Panc1 (cell line): ENCODE results near the gene PRRG4. TPM values are rescaled to one million over a fixed set of nuclear protein-coding genes. Genes with fewer than 3 reads are reported as not detected.

Experiments
- ATAC-seq: fragments of 200-7000 bp; cut with Tn5 transposase; 2 replicates; pipeline ENCODE4 v1.9.1; 2020; ENCODE audit warnings: mild to moderate bottlenecking, moderate library complexity
- BruUV-seq: library from RNA; stranded (reverse); fragments of 400-500 nt; replicated peaks from 2 replicates; lab custom pipeline; 2021; lab: Mats Ljungman, UMichigan
- CTCF ChIA-PET: fragments of 300-600 bp; sonication (Branson Sonifier 250); formaldehyde crosslinking; loops from one replicate; lab custom pipeline; 2022; ENCODE audit warnings: antibody characterized with exemption; lab: Charles Lee
- POLR2A ChIA-PET: fragments of 300-600 bp; sonication (Branson Sonifier 250); formaldehyde crosslinking; loops from one replicate; lab custom pipeline; 2022; ENCODE audit warnings: antibody characterized with exemption; lab: Charles Lee
- DNase-seq: peaks from one replicate; pipeline ENCODE4 v3.0.0-alpha.2; 2010; ENCODE audit warnings: low read depth, low spot score
- H3K27ac ChIP-seq: 2 replicates; pipeline ENCODE4 v1.5.1; 2011; ENCODE audit warnings: mild to moderate bottlenecking, low read length, inconsistent platforms
- H3K27me3 ChIP-seq: fragments of 200-500 bp; sonication (Bioruptor generic); 2 replicates; pipeline ENCODE4 v1.6.0; 2014; ENCODE audit warnings: low read length, inconsistent platforms; ENCODE audit not compliant: control insufficient read depth, insufficient read depth
- H3K36me3 ChIP-seq: fragments of 200-500 bp; sonication (Bioruptor generic); 2 replicates; pipeline ENCODE4 v1.5.1; 2014; ENCODE audit warnings: inconsistent platforms, mild to moderate bottlenecking, low read length, moderate library complexity; ENCODE audit not compliant: control insufficient read depth, insufficient read depth
- H3K4me1 ChIP-seq: 2 replicates; pipeline ENCODE4 v1.5.1; 2011; ENCODE audit warnings: inconsistent platforms, mild to moderate bottlenecking, low read length, moderate library complexity; ENCODE audit not compliant: control insufficient read depth, insufficient read depth
- H3K4me3 ChIP-seq, 2 experiments: 2 replicates each; pipeline ENCODE4 v1.5.1; 2011 to 2012; ENCODE audit warnings: low read depth in 2 of 2, low read length in 2 of 2, mild to moderate bottlenecking in 2 of 2, inconsistent platforms in 1 of 2, moderate library complexity in 1 of 2
- H3K9me3 ChIP-seq: fragments of 200-500 bp; sonication (Bioruptor generic); 2 replicates; pipeline ENCODE4 v1.5.1; 2014; ENCODE audit warnings: low read depth, mild to moderate bottlenecking, inconsistent platforms, low read length, moderate library complexity; ENCODE audit not compliant: control insufficient read depth, insufficient read depth
- CTCF ChIP-seq: fragments of 450-650 bp; IDR thresholded peaks from 2 replicates; pipeline ENCODE4 v1.5.1; 2017; ENCODE audit warnings: mild to moderate bottlenecking
- POLR2AphosphoS5 ChIP-seq: IDR thresholded peaks from 2 replicates; pipeline ENCODE4 v1.6.1; 2012; ENCODE audit warnings: mild to moderate bottlenecking, low read depth, low read length, moderate library complexity
- REST ChIP-seq, 2 experiments: IDR thresholded peaks; 2 replicates each; pipeline ENCODE4 v1.6.1; 2011 to 2012; ENCODE audit warnings: low read depth in 2 of 2, control low read depth in 1 of 2, low read length in 1 of 2, mild to moderate bottlenecking in 1 of 2, moderate library complexity in 1 of 2; ENCODE audit not compliant: insufficient read depth in 1 of 2
- SIN3A ChIP-seq: IDR thresholded peaks from 2 replicates; pipeline ENCODE4 v1.6.1; 2012; ENCODE audit warnings: low read depth, mild to moderate bottlenecking, low read length, moderate library complexity, borderline replicate concordance; ENCODE audit not compliant: insufficient read depth
- TCF7L2 ChIP-seq: IDR thresholded peaks from 2 replicates; pipeline ENCODE4 v1.6.1; 2011; ENCODE audit warnings: mild to moderate bottlenecking, low read depth, low read length, inconsistent platforms
- in situ Hi-C: cut with HindIII; loops from 2 replicates; pipeline ENCODE4 v1.10.0; 2016; ENCODE audit warnings: low sequenced_read_pairs, low pct_unique_long_range_greater_than_20kb
- intact Hi-C: fragments of 100-400 bp; cut with micrococcal nuclease; formaldehyde crosslinking; loops from one replicate; pipeline ENCODE4 v1.10.0; 2022; ENCODE audit not compliant: unreplicated experiment
- total RNA-seq: library from RNA; stranded (reverse); gene quantifications from one replicate; pipeline ENCODE4 v1.2.1, GENCODE V29; 2021; ENCODE audit not compliant: unreplicated experiment

The PRRG4 gene
- total RNA-seq, 1 experiment from 2014 or later, result 0.87 TPM

- H3K27me3 ChIP-seq, result peaks cover 6% of the 10 kb centered on the region; the same call in 1 of the 2 replicates
- no peaks in the 10 kb centered on the region for H3K36me3 ChIP-seq
- in situ Hi-C loops (no loop called here), intact Hi-C loops (loop anchor here (5.0 kb wide), 2 partner anchors 44 to 469 kb away; no protein-coding TSS in a partner anchor)
- POLR2A ChIA-PET, result no interaction called here
- DNase-seq (no peak), ATAC-seq (no peak)
- TF ChIP-seq REST (IDR thresholded peaks at IDR 0.05; ENCODE audit: insufficient read depth in 1 of 2, low read depth in 2 of 2, low read length in 1 of 2) (no peak), POLR2AphosphoS5 (no peak), SIN3A (no peak), CTCF (no peak), TCF7L2 (no peak)
- H3K9me3 ChIP-seq, result no peaks in the 10 kb centered on the region
- no TSS peak for BruUV-seq
- H3K4me1 ChIP-seq, result 0 out of 2 replicates have a peak, but pooled peaks cover 4% of the 10 kb centered on the region
- no peak overlapping the region for H3K4me3 ChIP-seq
- CTCF ChIA-PET, result no interaction called here
- no peak overlapping the region for H3K27ac ChIP-seq
Measured at GRCh38 chr11:32790916-32791315, 38.8 kb upstream of the PRRG4 start.

GRCh38 chr11:32792111-32792947 lies 37.4 kb upstream of the PRRG4 start:
- DNase-seq (no peak), ATAC-seq (peak; percentile 77)
- Histone ChIP-seq H3K27ac (no peak overlapping the region), H3K9me3 (no peaks in the 10 kb centered on the region), H3K27me3 (peaks cover 6% of the 10 kb centered on the region; the same call in 1 of the 2 replicates), H3K36me3 (no peaks in the 10 kb centered on the region), H3K4me3 (peak overlapping the region in 1 of 2 experiments; percentile 8; a peak in 1 of 4 replicates), H3K4me1 (0 out of 2 replicates have a peak, but pooled peaks cover 4% of the 10 kb centered on the region)
- ChIA-PET CTCF (interaction anchor here (0.5 kb wide), 1 partner anchor 916 kb away, joined by 3 read pairs; no protein-coding TSS in a partner anchor), POLR2A (no interaction called here)
- no peak for TF ChIP-seq SIN3A
- no peak for TF ChIP-seq CTCF
- TF ChIP-seq TCF7L2, result no peak
- TF ChIP-seq REST (IDR thresholded peaks at IDR 0.05; ENCODE audit: insufficient read depth in 1 of 2, low read depth in 2 of 2, low read length in 1 of 2), result no peak
- TF ChIP-seq POLR2AphosphoS5, result no peak
- intact Hi-C loops, result loop anchor here (2.0 to 5.0 kb wide), 3 partner anchors 45 to 470 kb away; no protein-coding TSS in a partner anchor
- in situ Hi-C loops, result no loop called here
- BruUV-seq, result no TSS peak
